DMS153 treated with DMSO at 0.1 percent for 48 hours (cell line): ENCODE data around the gene PPP1R1C.
"Not testable (repeated sequence)": the region's sequence is repeated elsewhere in the genome, so short reads cannot be mapped to it uniquely, and the experiment has no call there.

Experiments used
- DNase-seq: peaks from one replicate; lab custom pipeline; 2025; ENCODE audit not compliant: unreplicated experiment; lab: John Stamatoyannopoulos, UW

The PPP1R1C gene

GRCh38 chr2:182014284-182014683, 28.6 kb downstream of the PPP1R1C start:
- DNase-seq: no peak

DNA sequence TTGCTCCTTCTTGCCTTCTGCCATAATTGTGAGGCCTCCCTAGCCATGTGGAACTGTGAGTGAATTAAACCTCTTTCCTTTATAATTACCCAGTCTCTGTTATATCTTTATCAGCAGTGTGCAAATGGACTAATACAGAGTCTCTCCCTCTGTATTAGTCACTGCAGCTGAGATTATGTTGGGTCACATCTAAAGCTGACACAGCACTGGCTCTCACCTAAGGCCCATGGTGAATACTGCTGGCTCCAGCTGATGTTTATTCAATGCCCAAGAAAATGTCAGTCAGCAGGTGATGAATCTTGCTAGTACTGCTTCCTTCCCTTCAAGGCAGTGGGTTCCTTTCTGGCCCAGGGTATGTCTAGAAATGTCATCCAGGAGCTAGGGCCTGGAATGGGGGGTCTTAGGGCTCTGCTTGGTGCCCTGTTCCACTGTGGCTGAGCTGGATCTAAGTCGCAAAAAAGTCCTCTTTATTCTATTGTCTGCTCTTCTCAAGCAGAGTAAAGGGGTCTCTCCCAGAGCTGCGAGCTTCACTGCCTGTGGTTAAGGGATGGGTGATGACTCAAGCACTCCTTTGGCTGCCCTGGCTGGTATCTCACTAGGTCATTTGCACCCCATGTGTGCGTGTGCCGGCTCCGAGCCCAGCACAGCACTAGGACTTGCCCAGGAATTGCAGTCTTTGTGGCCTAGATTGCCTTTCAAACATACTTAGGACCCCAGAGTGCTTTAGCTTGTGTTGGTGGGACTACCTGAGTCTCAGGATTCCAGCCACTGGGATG, 29.9 kb downstream of the PPP1R1C start:
- DNase-seq: no peak

- no peak for DNase-seq
Measured at GRCh38 chr2:182018218-182018617, 32.6 kb downstream of the PPP1R1C start.

GRCh38 chr2:182019731-182020130, 34.1 kb downstream of the PPP1R1C start:
- DNase-seq: no peak

- DNase-seq: no peak
Measured at GRCh38 chr2:182020286-182021070, 34.8 kb downstream of the PPP1R1C start.

GRCh38 chr2:182023235-182023634, 37.6 kb downstream of the PPP1R1C start:
- no peak for DNase-seq

- not testable (repeated sequence) for DNase-seq
Measured at GRCh38 chr2:182030875-182031274, 45.2 kb downstream of the PPP1R1C start.

- DNase-seq: no peak
Measured at GRCh38 chr2:182031956-182032355, 46.3 kb downstream of the PPP1R1C start.

DNA sequence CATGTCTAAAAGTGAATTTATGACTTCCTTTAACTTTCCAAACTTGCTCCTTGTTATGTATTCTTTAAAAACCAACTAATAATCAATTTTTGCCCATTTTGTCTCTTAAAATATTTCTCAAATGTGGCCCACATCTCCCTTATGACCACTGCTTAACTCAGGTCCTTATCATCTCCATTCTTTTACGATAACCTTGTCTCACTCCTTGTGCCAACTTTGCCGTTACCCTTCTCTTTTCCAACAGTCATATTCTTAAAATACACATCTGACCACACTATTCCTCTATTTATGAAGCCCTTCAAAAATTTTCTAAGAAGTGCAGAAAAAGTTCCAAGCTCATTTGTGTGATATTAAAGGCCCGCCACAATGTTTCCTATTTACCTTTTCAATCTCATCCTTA, 47.8 kb downstream of the PPP1R1C start:
- no peak for DNase-seq

DNA sequence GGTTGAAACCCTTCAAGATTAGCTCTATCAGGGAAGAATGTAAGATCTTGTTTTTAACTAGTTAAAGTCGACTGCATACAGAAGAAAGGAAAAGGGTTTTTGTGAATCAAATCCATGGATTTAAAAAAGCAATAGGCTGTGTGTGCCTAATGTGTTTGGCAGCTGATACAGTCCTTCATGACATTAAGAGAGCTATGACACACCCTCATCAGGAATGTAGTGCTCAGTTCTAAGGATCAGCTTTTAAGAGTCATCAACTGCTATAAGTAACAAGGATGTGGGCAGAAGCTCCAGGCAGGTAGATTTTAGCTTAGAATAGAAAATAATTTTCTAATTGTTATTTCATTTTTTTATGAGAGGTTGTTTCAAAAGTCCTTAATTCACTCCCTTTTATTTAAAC, 52.9 kb downstream of the PPP1R1C start:
- no peak for DNase-seq

DNA sequence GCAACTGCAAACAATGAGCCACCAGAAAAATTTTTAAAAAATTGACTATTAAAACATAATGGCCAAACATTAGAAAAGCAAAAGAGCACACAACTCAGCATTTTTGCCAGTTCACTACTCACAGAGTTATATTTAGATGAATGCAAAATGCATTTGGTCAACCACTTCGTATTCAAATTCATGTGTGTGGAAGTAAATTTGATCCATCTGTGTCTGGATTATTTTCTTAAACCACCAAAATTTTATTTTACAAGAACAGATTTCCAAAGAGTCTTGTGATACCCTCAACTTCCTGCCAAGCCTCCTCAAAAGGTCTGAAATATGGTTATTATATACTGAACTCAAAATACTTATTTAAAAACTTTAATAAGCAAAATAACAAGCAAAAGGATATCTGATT, 57.4 kb downstream of the PPP1R1C start:
- DNase-seq: no peak

DNA sequence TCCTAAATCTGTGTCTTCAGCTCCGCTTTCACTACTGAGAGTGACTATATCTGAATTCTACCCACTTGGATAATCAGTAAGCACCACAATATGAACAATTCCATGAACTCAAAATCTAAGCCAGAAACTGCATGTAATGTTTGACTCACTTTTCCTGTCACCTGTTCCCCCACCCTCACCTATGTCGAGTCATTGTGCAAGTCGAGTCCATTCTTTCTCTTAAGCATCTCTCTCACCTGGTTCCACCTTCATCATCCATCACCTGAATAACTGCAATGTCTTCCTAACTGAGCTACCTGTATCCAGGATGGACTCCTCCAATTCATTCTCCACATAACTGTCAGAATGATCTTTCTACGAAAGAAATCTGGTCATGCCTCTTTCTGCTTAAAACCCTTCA, 58.2 kb downstream of the PPP1R1C start:
- no peak for DNase-seq

DNA sequence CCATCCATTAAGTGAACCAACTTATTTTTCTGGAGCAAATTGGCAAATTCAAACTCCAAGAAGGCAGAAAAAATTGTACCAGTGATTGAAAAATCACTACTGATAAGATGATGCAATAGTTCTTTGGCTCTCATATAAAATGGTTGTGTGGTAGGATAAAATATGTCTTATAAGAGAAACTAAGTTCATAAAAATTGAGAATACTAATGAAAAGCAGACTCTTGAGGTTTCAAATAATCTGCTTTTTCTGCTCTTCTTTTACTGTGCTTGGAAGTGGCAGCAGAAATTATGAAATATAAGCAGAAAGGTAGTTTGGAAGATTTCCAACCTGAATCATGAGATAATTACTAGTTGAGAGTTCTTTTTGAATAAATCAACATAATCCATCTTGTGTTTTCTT, 61.9 kb downstream of the PPP1R1C start:
- no peak for DNase-seq

- DNase-seq: no peak
Measured at GRCh38 chr2:182048088-182048487, 62.4 kb downstream of the PPP1R1C start.

DNA sequence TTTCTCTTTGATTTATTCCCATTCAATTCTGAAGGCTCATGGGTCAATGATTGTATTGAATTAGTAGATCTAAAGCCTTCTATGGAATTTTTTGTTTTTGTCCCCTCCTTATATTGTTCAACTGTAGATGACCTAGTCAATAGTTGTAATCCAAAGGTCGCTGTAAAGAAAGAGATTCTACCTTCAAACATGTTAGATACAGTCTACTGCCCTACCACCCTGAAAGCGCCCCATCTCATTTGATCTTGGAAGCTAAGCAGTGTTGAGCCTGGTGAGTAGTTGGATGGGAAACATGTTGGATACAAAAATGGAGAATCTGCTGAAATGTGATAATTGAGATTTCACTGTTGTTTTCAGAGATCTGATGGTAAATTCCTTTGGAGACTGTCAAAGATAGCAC, 63.0 kb downstream of the PPP1R1C start:
- no peak for DNase-seq

DNA sequence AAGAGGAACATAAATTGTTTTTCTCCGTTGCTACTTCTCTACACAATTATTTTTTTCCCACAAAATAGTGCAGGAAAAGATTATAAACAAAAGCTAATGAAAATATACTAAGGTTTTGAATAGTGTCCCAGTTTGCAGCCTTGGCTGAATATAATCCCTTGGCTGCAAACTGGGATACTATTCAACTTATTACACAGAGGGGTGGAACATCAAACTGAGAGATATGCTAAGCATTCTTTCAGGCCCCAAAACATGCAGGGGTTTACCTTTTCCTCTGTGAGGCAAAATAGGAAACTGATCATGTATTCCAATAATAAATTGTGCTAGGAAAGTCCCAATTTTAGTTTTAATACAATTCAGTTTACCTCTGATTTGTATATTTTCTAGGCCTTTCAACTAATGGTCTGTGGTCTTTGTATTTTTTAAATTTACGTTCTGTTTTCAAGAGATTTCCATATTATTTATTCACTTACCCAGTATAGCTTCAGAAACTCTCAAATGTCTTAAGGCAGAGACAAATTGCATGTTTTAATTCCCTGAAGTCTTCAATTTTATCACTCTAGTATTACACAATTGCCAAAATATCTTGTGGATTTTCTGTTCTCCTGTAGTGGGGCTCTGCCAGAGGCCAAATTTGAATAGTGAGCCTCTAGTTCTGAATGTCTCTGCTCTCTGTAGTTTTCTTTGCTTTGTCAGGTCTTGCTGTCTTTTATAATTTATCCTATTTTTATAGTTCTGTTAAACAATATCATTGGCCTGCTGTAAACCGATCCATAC, 63.9 kb downstream of the PPP1R1C start:
- DNase-seq: no peak

- DNase-seq: no peak
Measured at GRCh38 chr2:182050333-182051135, 64.9 kb downstream of the PPP1R1C start.

DNA sequence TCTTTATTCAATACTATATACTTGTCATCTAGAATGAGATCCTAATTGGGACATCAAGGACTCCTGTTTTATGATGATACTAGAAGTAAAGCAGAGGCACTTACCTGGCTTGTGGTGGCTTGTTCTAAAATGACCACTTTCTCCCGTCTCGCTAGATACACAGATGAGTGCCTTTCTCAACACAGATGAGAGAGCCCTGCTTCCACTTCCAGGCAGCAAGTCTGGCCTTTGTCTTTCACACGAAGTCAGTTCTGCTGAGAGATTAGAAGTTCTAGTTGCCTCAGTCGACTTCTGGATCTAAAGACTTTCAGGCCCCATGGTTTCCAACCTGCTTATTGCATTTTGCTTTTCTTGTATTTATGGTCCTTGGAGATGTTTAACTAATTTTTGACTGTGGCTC, 70.3 kb downstream of the PPP1R1C start:
- DNase-seq: no peak

- DNase-seq: no peak
Measured at GRCh38 chr2:182057002-182057401, 71.3 kb downstream of the PPP1R1C start.

- no peak for DNase-seq
Measured at GRCh38 chr2:182058056-182058455, 72.4 kb downstream of the PPP1R1C start.

GRCh38 chr2:182061739-182062138, 76.1 kb downstream of the PPP1R1C start:
- no peak for DNase-seq
